Panc1 (cell line): ENCODE data around the gene RAB7B. TPM values are rescaled to one million over a fixed set of nuclear protein-coding genes. Genes with fewer than 3 reads are reported as not detected.

ENCODE experiments used
- ATAC-seq: fragments of 200-7000 bp; cut with Tn5 transposase; 2 replicates; pipeline ENCODE4 v1.9.1; 2020; ENCODE audit warnings: mild to moderate bottlenecking, moderate library complexity
- BruUV-seq: library from RNA; stranded (reverse); fragments of 400-500 nt; replicated peaks from 2 replicates; lab custom pipeline; 2021; lab: Mats Ljungman, UMichigan
- CTCF ChIA-PET: fragments of 300-600 bp; sonication (Branson Sonifier 250); formaldehyde crosslinking; loops from one replicate; lab custom pipeline; 2022; ENCODE audit warnings: antibody characterized with exemption; lab: Charles Lee
- POLR2A ChIA-PET: fragments of 300-600 bp; sonication (Branson Sonifier 250); formaldehyde crosslinking; loops from one replicate; lab custom pipeline; 2022; ENCODE audit warnings: antibody characterized with exemption; lab: Charles Lee
- DNase-seq: peaks from one replicate; pipeline ENCODE4 v3.0.0-alpha.2; 2010; ENCODE audit warnings: low read depth, low spot score
- H3K27ac ChIP-seq: 2 replicates; pipeline ENCODE4 v1.5.1; 2011; ENCODE audit warnings: mild to moderate bottlenecking, low read length, inconsistent platforms
- H3K27me3 ChIP-seq: fragments of 200-500 bp; sonication (Bioruptor generic); 2 replicates; pipeline ENCODE4 v1.6.0; 2014; ENCODE audit warnings: low read length, inconsistent platforms; ENCODE audit not compliant: control insufficient read depth, insufficient read depth
- H3K36me3 ChIP-seq: fragments of 200-500 bp; sonication (Bioruptor generic); 2 replicates; pipeline ENCODE4 v1.5.1; 2014; ENCODE audit warnings: inconsistent platforms, mild to moderate bottlenecking, low read length, moderate library complexity; ENCODE audit not compliant: control insufficient read depth, insufficient read depth
- H3K4me1 ChIP-seq: 2 replicates; pipeline ENCODE4 v1.5.1; 2011; ENCODE audit warnings: inconsistent platforms, mild to moderate bottlenecking, low read length, moderate library complexity; ENCODE audit not compliant: control insufficient read depth, insufficient read depth
- H3K4me3 ChIP-seq, 2 experiments: 2 replicates each; pipeline ENCODE4 v1.5.1; 2011 to 2012; ENCODE audit warnings: low read depth in 2 of 2, low read length in 2 of 2, mild to moderate bottlenecking in 2 of 2, inconsistent platforms in 1 of 2, moderate library complexity in 1 of 2
- H3K9me3 ChIP-seq: fragments of 200-500 bp; sonication (Bioruptor generic); 2 replicates; pipeline ENCODE4 v1.5.1; 2014; ENCODE audit warnings: low read depth, mild to moderate bottlenecking, inconsistent platforms, low read length, moderate library complexity; ENCODE audit not compliant: control insufficient read depth, insufficient read depth
- CTCF ChIP-seq: fragments of 450-650 bp; IDR thresholded peaks from 2 replicates; pipeline ENCODE4 v1.5.1; 2017; ENCODE audit warnings: mild to moderate bottlenecking
- POLR2AphosphoS5 ChIP-seq: IDR thresholded peaks from 2 replicates; pipeline ENCODE4 v1.6.1; 2012; ENCODE audit warnings: mild to moderate bottlenecking, low read depth, low read length, moderate library complexity
- SIN3A ChIP-seq: IDR thresholded peaks from 2 replicates; pipeline ENCODE4 v1.6.1; 2012; ENCODE audit warnings: low read depth, mild to moderate bottlenecking, low read length, moderate library complexity, borderline replicate concordance; ENCODE audit not compliant: insufficient read depth
- TCF7L2 ChIP-seq: IDR thresholded peaks from 2 replicates; pipeline ENCODE4 v1.6.1; 2011; ENCODE audit warnings: mild to moderate bottlenecking, low read depth, low read length, inconsistent platforms
- in situ Hi-C: cut with HindIII; loops from 2 replicates; pipeline ENCODE4 v1.10.0; 2016; ENCODE audit warnings: low sequenced_read_pairs, low pct_unique_long_range_greater_than_20kb
- intact Hi-C: fragments of 100-400 bp; cut with micrococcal nuclease; formaldehyde crosslinking; loops from one replicate; pipeline ENCODE4 v1.10.0; 2022; ENCODE audit not compliant: unreplicated experiment
- total RNA-seq: library from RNA; stranded (reverse); gene quantifications from one replicate; pipeline ENCODE4 v1.2.1, GENCODE V29; 2021; ENCODE audit not compliant: unreplicated experiment
- TF ChIP-seq, protein P1 (sequence below), 2 experiments: IDR thresholded peaks; 2 replicates each; pipeline ENCODE4 v1.6.1; 2011 to 2012; ENCODE audit warnings: low read depth in 2 of 2, control low read depth in 1 of 2, low read length in 1 of 2, mild to moderate bottlenecking in 1 of 2, moderate library complexity in 1 of 2; ENCODE audit not compliant: insufficient read depth in 1 of 2

RAB7B gene
- total RNA-seq, 1 experiment from 2014 or later, result 0.05 TPM

DNA sequence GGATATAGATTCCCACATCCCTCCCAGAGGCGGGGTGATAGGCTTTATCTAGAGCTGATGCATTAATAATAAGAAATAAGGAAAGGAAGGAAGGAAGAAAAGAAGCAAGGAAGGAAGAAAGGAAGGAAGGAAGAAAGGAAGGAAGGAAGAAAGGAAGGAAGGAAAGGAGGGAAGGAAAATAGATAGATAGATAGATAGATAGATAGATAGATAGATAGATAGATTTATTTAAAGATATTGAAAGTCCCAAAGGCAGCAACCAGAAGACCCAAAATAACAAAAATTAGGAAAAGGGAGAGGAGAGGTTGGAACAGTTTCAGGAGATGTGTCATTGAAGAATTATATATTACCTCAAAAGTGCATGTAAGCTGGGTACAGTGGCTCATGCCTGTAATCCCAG is 47.7 kb downstream of the RAB7B start:
- in situ Hi-C loops (no loop called here), intact Hi-C loops (no loop called here)
- CTCF ChIA-PET, result no interaction called here
- POLR2A ChIA-PET, result no interaction called here
- ATAC-seq (no peak), DNase-seq (no peak)
- Histone ChIP-seq H3K27ac (no peak overlapping the region), H3K4me1 (no peaks in the 10 kb centered on the region), H3K9me3 (no peaks in the 10 kb centered on the region), H3K27me3 (peaks cover 20% of the 10 kb centered on the region), H3K4me3 (no peak overlapping the region), H3K36me3 (no peaks in the 10 kb centered on the region)
- TF ChIP-seq CTCF (no peak), TCF7L2 (no peak), SIN3A (no peak), POLR2AphosphoS5 (no peak)
- TF ChIP-seq, protein P1, sequence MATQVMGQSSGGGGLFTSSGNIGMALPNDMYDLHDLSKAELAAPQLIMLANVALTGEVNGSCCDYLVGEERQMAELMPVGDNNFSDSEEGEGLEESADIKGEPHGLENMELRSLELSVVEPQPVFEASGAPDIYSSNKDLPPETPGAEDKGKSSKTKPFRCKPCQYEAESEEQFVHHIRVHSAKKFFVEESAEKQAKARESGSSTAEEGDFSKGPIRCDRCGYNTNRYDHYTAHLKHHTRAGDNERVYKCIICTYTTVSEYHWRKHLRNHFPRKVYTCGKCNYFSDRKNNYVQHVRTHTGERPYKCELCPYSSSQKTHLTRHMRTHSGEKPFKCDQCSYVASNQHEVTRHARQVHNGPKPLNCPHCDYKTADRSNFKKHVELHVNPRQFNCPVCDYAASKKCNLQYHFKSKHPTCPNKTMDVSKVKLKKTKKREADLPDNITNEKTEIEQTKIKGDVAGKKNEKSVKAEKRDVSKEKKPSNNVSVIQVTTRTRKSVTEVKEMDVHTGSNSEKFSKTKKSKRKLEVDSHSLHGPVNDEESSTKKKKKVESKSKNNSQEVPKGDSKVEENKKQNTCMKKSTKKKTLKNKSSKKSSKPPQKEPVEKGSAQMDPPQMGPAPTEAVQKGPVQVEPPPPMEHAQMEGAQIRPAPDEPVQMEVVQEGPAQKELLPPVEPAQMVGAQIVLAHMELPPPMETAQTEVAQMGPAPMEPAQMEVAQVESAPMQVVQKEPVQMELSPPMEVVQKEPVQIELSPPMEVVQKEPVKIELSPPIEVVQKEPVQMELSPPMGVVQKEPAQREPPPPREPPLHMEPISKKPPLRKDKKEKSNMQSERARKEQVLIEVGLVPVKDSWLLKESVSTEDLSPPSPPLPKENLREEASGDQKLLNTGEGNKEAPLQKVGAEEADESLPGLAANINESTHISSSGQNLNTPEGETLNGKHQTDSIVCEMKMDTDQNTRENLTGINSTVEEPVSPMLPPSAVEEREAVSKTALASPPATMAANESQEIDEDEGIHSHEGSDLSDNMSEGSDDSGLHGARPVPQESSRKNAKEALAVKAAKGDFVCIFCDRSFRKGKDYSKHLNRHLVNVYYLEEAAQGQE (IDR thresholded peaks at IDR 0.05; ENCODE audit: insufficient read depth in 1 of 2, low read depth in 2 of 2, low read length in 1 of 2), result no peak
- no TSS peak for BruUV-seq

DNA sequence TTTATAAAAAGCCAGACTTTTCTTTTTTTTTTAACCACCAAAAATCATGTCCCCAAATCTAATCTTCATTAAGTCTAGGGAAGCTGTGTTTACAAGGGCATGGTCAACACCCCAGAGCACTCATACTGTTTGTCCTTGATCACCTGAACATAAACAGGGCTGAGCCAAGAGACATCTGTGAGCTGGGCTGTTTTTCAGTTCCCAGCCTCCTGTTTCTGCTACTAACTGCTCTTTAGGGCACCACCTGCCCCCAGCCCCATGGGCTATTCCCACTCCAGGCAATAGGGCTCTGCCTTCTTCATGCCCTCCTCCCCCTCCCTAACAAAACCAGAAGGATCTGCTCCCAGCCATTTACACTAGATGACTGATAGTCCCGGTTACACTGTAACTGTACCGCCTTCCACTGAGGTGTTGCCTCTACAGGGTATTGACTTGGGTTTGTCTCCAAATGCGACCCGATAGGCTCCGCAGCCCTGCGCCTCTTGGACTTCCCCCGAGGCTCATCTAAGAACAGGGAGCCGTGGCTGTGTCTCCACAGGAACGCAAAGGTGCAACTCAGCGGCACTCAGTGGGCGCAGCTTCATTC is 48.3 kb downstream of the RAB7B start:
- ChIA-PET CTCF (no interaction called here), POLR2A (no interaction called here)
- DNase-seq (no peak), ATAC-seq (no peak)
- TF ChIP-seq TCF7L2 (no peak), POLR2AphosphoS5 (no peak), SIN3A (no peak), CTCF (no peak)
- TF ChIP-seq, protein P1 (IDR thresholded peaks at IDR 0.05; ENCODE audit: insufficient read depth in 1 of 2, low read depth in 2 of 2, low read length in 1 of 2), result no peak
- Histone ChIP-seq H3K27me3 (peaks cover 20% of the 10 kb centered on the region), H3K27ac (no peak overlapping the region), H3K9me3 (no peaks in the 10 kb centered on the region), H3K36me3 (no peaks in the 10 kb centered on the region), H3K4me1 (no peaks in the 10 kb centered on the region), H3K4me3 (no peak overlapping the region)
- BruUV-seq, result no TSS peak
- in situ Hi-C loops, result no loop called here
- intact Hi-C loops, result no loop called here
